Measurements from ENCODE around the gene MED13.

MED13 gene, protein sequence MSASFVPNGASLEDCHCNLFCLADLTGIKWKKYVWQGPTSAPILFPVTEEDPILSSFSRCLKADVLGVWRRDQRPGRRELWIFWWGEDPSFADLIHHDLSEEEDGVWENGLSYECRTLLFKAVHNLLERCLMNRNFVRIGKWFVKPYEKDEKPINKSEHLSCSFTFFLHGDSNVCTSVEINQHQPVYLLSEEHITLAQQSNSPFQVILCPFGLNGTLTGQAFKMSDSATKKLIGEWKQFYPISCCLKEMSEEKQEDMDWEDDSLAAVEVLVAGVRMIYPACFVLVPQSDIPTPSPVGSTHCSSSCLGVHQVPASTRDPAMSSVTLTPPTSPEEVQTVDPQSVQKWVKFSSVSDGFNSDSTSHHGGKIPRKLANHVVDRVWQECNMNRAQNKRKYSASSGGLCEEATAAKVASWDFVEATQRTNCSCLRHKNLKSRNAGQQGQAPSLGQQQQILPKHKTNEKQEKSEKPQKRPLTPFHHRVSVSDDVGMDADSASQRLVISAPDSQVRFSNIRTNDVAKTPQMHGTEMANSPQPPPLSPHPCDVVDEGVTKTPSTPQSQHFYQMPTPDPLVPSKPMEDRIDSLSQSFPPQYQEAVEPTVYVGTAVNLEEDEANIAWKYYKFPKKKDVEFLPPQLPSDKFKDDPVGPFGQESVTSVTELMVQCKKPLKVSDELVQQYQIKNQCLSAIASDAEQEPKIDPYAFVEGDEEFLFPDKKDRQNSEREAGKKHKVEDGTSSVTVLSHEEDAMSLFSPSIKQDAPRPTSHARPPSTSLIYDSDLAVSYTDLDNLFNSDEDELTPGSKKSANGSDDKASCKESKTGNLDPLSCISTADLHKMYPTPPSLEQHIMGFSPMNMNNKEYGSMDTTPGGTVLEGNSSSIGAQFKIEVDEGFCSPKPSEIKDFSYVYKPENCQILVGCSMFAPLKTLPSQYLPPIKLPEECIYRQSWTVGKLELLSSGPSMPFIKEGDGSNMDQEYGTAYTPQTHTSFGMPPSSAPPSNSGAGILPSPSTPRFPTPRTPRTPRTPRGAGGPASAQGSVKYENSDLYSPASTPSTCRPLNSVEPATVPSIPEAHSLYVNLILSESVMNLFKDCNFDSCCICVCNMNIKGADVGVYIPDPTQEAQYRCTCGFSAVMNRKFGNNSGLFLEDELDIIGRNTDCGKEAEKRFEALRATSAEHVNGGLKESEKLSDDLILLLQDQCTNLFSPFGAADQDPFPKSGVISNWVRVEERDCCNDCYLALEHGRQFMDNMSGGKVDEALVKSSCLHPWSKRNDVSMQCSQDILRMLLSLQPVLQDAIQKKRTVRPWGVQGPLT (N-terminal part only)

DNA sequence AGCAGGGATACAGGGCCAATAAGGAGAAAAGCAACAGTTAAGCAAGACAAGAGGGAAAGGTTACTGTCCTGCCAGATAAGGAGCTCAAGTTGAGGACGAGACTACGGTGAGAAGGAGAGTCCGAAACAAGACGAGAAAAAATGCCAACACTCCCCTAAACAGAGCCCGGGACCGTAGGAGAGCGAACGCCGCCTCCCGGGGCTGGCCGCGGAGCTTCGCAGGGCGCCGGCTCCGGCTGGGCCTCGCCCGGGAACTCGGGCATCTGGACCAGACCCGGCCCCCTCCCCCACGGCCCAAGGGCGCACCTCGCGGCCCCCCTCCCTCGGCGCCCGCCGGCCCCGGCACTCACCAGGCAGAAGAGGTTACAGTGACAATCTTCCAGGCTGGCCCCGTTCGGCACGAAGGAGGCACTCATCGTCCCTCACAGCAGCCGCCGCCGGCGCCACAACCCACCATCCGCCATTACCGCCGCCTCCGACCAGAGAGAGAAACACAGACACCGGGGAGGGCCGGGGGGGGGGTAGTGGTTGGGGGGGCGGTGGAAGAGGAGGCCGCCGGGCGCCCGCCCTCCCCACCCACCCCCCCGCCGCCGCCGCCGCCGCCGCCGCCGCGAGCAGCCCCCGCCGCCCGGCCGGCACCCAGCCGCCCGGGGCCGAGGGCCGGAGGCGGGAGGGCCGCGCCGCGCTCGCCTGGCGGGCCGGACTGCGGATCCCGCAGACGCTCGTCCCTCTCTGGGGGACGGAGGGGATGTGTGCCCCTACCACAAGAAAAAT lies at the start of gene MED13:
TSS of gene MED13 (minus strand) at position 488 of the 773 bp plus-strand sequence. CDS start at position 415, 73 bp downstream.
- peak; percentile 24 for DNase-seq

DNA sequence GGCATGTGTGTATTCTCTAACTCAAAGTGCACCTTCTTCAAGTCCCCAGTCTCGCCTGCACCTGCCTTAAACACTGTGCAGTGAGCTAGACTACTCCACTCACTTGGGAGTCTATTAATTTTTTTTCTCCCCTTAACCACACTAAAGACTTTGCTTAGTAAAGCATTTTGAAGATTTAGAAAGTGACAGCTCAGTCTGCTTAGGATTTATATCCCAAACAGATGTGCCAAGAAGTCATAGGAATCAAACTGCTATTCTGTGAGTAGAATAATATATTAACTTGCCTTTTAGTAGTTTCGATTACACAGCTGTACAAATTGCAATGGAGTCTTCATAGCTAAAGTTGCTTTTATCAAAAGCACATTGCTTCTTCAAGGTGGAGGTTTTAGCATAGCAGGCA lies 47.2 kb upstream of the MED13 start:
- DNase-seq = no peak

DNA sequence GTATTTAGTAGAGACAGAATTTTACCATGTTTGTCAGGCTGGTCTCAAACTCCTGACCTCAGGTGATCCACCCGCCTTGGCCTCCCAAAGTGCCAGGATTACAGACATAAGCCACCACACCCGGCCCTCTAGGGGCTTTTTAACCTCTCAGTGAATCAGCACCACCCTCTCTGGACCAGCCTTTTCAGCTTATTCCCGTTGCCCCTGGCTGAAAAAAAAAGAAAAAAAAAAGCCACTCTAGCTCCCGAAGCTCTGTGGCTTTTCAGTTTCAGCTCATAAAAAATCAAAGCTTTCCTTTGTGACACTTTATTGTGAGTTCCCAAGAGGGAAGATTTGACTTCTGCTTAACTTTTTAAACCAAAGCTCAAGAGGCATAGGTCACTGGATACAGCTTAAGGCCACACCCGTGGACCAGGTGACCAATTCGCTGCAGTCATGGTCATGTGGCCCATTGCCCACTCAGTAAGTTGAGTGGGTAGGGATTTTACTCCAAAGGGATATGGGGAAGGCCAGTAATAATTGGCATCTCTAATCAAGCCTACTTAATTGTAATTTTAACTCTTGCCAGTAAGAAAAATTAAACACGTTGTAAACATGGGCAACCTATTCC lies 46.6 kb upstream of the MED13 start:
- no peak for DNase-seq

DNA sequence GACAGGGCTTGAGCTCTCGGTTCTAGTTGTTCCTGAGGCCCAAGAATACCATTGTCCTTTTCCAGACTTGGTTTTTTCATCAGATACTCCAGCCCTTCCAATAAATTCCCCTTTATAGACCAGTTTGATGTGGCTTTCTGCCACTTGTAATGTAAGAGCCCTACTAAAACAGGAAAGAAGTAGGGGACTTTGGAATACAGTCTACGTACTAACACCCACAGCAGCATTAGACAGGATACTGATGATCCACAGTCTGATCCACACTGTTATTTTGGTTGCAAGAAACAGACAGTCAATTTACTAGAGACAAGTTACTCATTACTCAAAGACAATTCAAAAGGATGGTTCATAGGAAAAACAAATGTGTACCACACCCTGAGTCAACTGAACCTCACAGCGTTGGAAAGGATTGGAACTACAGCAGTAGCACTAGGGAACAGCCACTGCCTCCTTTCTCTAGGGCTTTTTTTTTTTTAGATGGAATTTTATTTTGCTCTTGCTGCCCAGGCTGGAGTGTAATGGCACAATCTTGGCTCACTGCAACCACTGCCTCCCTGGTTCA lies 45.9 kb upstream of the MED13 start:
- DNase-seq = no peak

DNA sequence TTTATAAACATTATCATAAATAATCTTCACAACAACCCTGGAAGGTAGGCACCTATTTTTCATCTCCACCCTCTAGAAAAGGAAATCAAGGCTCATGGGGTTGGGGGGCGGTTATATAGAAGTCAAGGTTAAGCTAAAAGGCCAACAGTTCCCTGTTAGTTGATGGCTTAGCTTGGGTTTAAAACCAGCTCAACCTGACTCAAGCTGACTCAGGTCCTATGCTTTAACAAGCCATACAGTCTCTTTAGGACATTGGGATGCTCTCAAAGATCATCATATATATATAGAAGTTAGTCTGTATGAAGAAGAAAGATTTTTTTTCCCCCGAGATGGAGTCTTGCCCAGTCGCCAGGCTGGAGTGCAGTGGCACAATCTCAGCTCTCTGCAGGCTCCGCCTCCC lies 44.8 kb upstream of the MED13 start:
- no peak for DNase-seq

DNA sequence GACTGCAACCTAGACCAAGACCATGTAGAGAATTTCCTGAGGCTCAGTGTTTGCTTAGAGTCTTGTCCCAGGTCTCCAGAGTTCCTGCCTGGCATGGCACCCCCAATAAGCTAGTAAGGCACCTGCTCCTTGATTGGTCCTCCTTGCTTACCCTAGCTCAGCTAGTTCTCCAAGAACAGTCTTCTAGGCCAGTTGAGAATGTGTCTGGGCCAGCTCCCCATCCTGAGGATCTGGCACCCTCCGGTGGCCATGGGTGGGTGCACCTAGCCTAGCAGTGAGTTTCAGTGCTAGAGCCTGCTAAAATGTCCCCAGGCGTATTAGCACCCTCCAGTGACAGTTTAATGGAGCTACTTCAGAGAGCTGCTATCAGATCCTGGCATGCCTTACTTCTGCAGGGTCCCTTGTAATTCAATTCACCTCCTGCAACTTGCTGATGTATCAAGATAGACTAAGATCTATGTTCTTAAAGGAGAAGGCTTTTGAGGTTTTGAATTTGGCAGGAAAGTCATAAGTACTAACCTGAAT lies 44.4 kb upstream of the MED13 start:
- DNase-seq = peak; percentile 51

DNA sequence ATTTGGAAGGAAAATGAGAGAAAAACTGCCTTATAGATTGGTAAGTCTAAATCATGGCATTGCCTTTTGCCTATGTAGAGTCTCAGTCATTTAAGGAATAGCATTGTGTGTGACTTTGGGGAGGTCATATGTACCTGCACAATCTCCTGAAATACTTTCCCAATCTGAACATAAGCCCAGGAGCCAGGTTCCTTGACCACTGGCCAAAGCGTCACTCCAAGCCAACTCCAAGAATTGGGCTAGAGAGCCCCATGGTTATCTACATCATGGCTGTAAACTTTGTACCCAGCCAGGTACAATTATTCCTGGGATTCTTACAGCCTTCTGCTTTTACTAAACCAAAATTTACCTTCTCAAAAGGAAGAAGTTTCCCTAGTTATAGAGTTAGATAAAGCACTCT lies 40.8 kb upstream of the MED13 start:
- DNase-seq = no peak

DNA sequence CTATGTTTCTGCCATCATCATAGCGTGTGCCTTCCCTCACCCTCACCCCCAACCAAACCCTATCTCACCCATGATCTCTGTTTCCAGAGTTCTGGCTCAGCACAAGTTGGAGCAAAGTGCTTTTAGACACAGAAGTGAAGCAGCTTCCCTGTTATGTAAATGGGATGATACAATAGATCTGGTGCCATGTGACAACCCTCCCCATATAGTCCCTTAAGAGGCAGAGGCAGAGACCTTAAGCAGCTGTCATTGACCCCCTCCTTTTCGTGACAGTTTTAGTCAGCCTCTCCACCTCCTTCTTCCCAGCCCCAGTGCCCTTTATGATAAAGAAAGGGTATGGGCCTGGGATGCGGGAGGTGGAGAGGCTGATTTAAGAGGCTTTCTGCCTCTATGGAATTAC lies 40.3 kb upstream of the MED13 start:
- no peak for DNase-seq

DNA sequence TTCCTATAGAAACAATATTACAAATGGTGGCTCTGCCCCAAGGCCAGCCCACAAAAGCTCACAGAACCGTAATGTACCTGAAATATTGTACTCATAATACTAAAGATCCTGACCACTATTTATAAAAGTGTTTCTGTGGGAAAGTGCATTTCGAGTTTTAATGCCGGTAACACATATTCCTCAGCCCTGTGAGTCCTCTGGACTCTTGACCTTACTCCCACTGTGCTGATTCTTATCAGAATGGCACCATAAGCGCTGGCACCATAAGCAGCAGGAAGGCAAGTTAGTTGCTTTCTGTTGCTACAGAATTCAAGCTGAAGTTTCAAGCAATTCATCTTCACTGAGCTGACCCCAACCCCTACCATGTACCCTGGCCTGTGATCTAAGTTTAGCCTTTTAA lies 36.4 kb upstream of the MED13 start:
- DNase-seq = no peak

DNA sequence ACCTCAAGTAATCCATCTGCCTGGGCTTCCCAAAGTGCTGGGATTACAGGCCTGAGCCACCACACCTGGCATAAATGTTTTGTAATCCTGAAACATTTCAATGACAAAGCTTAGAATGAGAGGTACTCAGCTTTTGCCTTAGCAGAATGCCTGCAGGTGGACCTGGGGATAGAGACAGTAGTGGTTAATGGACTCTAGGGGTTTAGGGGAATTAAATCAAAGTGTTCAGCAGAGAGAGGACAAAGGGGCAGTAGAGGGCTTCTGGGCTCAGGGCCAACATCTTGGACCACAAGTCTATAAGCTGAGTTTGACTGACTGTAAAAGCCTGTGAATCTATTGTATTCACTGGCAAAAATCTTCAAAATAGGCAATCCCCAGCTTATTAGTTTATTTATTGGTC lies 36.0 kb upstream of the MED13 start:
- DNase-seq = no peak

DNA sequence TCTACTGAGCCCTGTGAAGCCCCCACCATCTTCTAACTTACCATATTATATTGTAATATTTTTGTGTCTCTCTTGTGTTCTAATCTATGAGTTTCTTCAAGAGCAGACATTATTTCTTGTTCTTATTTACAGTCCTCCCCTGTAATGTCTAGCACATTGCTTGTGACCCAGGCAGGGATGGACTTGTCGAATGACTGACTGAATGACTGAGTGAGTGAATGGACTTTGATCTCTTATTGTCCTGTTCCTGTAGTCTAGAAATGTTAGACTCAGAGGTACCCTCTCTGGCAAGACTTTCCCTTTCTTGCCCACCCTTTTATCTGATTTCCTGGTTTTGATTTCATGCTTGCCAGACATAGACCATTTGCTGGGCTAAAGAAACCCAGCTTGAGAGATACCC lies 35.0 kb upstream of the MED13 start:
- no peak for DNase-seq

DNA sequence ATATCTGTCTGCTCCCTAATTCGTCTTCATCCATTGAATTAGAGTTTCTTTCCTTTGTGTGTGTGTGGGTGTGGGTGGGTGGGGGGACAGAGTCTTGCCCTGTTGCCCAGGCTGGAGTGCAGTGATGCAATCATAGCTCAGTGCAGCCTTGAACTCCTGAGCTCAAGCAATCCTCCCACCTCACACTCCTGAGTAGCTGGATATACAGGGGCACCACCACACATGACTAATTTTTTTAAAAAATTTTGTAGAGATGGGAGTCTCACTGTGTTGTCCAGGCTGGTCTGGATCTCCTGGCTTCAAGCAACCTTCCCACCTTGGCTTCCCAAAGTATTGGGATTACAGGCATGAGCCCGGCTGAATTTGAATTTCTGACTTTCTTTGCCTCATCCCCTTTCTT lies 34.5 kb upstream of the MED13 start:
- no peak for DNase-seq

DNA sequence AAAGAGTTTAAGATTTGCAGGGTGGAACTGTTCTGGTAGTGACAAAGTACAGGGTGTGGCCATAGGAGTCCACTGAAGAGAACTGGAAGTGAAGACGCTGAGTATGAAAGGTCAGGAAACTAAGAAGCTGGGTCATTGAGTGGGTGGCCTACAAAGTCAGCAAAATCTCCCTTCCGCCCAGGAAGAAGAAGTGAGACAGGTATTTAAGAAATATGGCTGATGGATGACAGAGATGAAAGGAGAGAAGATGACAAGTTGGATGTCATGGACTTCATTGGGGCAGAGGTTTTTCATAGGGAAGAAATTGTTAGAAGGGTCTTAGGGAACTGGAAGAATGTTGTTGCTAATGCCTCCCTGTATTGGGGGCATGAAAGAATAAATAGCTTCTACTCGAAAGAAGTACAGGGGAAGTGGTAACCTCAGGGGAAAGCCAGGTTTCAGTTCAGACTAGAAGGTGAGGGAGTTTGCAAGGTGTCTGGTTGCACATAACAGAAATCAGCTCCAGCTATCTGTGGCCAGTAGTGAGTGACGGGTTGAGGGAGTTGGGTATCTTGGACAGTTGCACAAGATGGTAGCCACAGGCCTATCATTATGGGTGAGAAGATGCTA lies 33.6 kb upstream of the MED13 start:
- DNase-seq = no peak

DNA sequence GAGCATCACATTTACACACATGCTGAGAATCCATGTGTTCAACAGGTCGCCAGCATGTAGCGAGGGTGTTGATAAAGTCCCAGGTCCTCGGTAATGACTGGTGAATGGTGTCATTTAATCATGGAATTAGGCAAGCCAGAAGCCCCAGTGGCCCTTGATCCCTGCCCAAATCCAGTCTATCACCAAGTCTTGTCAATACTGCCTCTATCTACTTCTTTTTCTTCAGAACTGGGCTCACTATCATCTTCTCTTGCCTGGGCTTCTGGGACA lies 31.3 kb upstream of the MED13 start:
- DNase-seq = no peak

DNA sequence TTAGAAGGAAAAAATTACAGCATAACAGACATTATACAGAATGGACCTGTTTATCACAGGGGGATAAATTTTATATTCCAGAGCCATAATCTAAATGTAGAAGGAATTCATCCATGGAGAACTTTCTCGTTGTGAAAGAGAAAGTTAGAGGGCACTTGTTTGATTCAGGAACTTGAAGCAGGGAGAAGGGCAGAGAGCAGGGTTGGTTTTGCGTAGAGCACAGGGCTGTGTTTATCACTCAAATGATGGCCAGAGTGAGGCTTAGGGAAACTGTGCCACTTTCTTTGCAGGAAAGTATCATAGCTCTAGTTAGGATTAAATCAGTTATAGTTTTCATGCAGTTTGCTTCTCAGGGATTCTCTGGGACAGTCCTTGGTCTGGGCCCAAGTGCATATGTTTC lies 29.1 kb upstream of the MED13 start:
- no peak for DNase-seq

DNA sequence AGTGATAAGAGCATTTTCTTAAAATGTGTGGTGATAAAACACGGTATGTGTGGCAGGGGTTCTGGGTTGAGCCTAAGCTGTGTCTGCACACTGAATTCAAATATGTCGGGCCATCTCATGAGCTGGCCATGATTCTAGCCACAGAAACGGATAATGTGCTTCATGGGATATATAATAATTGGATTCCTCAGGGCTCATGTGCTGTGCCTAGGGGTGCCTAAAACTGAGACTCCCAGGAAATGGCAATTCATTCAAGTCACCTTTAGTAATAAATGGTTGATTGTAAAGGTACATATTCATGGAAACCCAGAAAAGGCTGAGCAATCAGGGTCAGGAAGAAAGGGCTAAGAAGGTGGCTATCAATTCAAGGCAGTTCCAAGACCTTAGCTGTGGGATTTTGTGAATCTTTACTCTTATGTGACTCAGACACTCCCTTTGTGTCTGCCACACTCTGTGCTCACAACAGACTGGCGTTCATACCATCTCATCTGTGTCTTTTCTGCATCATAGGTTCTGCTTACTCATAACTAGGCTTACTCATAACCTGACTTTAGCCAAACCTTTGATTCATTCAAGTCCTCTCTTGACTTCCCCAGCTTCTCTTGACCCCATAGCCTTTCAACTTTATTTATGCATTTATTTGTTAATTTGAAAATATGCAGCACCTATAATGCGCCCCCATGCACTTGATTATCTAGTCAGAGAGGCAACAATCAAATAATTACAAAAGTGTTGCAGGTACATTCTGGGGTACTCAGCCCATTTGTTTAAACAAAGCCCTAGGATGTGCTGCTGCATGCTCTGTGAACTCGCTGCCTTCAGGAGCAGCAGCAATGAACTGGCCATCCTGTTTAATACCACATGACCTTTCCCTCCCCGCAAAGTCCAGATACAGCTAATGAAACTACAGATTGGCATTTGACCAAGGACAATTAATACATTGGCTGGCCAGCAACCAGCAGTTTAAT lies 28.4 kb upstream of the MED13 start:
- no peak for DNase-seq

DNA sequence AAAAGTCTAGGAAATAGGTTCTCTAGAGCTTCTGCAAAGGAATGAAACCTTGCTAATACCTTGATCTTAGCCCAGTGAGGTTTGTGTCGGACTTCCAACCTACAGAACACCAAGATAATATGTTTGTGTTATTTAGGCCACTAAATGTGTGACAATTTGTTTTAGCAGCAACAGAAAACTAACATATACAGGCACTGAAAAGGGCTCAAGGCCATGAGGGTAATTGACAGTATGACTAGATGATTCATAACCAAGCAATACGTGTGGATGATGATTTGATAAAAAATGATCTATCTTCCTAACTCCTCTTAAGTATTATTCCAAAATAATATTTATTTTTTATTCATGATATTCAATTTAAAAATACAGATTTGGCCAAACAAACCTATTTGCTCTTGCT lies 27.7 kb upstream of the MED13 start:
- no peak for DNase-seq

DNA sequence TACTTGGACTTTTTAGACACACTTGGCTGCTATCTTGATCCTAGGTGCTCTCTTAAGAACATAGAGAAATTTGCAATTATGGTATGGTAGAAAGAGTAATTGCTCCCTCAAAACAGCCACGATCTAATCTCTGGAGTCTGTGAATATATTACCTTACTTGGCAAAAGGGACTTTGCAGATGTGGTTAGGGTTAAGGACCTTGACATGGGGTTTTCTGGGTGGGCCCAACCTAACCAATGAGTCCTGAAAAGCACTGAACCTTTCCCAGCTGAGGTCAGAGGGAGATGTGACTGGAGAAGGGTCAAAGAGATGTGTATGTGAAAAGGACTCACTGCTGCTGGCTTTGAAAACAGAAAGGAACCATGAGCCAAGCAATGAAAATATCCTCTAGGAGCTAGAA lies 26.7 kb upstream of the MED13 start:
- no peak for DNase-seq

DNA sequence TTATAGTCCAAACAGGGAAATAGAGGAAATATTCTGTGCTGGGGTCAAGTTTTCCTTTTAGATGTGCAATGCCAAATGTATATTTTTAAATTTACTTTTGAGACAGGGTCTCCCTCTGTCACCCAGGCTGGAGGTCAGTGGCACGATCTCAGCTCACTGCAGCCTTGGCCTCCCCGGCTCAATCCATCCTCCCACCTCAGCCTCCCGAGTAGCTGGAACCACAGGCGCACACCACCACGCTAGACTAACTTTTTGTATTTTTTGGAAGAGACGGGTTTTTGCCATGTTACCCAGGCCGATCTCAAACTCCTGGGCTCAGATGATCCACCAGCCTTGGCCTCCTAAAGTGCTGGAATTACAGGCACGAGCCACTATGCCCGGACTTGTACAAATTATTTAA lies 25.8 kb upstream of the MED13 start:
- DNase-seq = no peak

All from 8988T (cell line).